Neural cell (in vitro differentiated cells): ENCODE data around the gene MYO3B. TPM values are rescaled to one million over a fixed set of nuclear protein-coding genes. Genes with fewer than 3 reads are reported as not detected.

Experiments
- H2AFZ ChIP-seq: fragments of 200-600, 300-800 bp; sonication (generic), shearing (Covaris generic); 2 replicates; pipeline ENCODE4 v1.6.0; 2014; ENCODE audit warnings: low read depth, mild to moderate bottlenecking, antibody characterized with exemption, low read length, moderate library complexity
- H3F3A ChIP-seq: fragments of 200-600 bp; shearing (Covaris generic); 2 replicates; pipeline ENCODE4 v1.6.1; 2016; ENCODE audit warnings: mild to moderate bottlenecking, moderate library complexity, mixed read lengths, antibody characterized with exemption, low read length; ENCODE audit not compliant: insufficient read depth, poor library complexity, severe bottlenecking
- H3K27ac ChIP-seq: fragments of 200-600, 300-800 bp; sonication (generic), shearing (Covaris generic); 2 replicates; pipeline ENCODE4 v1.5.1; 2014; ENCODE audit warnings: mild to moderate bottlenecking, low read length, moderate library complexity
- H3K27me3 ChIP-seq: fragments of 300-800, 200-600 bp; sonication (generic), shearing (Covaris generic); 2 replicates; pipeline ENCODE4 v1.6.0; 2014; ENCODE audit warnings: mild to moderate bottlenecking, low read depth, low read length, moderate library complexity; ENCODE audit not compliant: insufficient read depth
- H3K36me3 ChIP-seq: fragments of 300-800, 200-600 bp; sonication (generic), shearing (Covaris generic); 2 replicates; pipeline ENCODE4 v1.5.1; 2014; ENCODE audit warnings: mild to moderate bottlenecking, antibody characterized with exemption, low read length, moderate library complexity; ENCODE audit not compliant: insufficient read depth
- H3K4me2 ChIP-seq: fragments of 300-800, 200-600 bp; sonication (generic), shearing (Covaris generic); 2 replicates; pipeline ENCODE4 v1.6.0; 2014; ENCODE audit warnings: mild to moderate bottlenecking, low read length
- H3K4me3 ChIP-seq: fragments of 300-800, 200-600 bp; sonication (generic), shearing (Covaris generic); 2 replicates; pipeline ENCODE4 v1.5.1; 2014; ENCODE audit warnings: mild to moderate bottlenecking, low read length, moderate library complexity
- H3K79me2 ChIP-seq: fragments of 200-600 bp; shearing (Covaris generic); replicated peaks from 2 replicates; pipeline ENCODE4 v1.6.0; 2014; ENCODE audit warnings: mild to moderate bottlenecking, low read length, moderate library complexity; ENCODE audit not compliant: insufficient read depth
- H3K9ac ChIP-seq: fragments of 300-800, 200-600 bp; sonication (generic), shearing (Covaris generic); 2 replicates; pipeline ENCODE4 v1.6.1; 2016; ENCODE audit warnings: mild to moderate bottlenecking, low read length, mixed read lengths
- H3K9me2 ChIP-seq: fragments of 200-600 bp; shearing (Covaris generic); 2 replicates; pipeline ENCODE4 v1.6.1; 2016; ENCODE audit warnings: mild to moderate bottlenecking, low read length, mixed read lengths; ENCODE audit not compliant: insufficient read depth
- H3K9me3 ChIP-seq: fragments of 200-600, 300-800 bp; sonication (generic), shearing (Covaris generic); 2 replicates; pipeline ENCODE4 v1.6.1; 2016; ENCODE audit warnings: mild to moderate bottlenecking, mixed run types, low read length, moderate library complexity, mixed read lengths
- H4K20me1 ChIP-seq: fragments of 200-600 bp; shearing (Covaris generic); 2 replicates; pipeline ENCODE4 v1.6.1; 2016; ENCODE audit warnings: mild to moderate bottlenecking, mixed run types; ENCODE audit not compliant: insufficient read depth
- EP300 ChIP-seq: fragments of 450-650 bp; conservative IDR thresholded peaks from 2 replicates; pipeline ENCODE4 v1.6.1; 2014; ENCODE audit warnings: antibody characterized with exemption, mild to moderate bottlenecking, moderate library complexity; ENCODE audit not compliant: poor library complexity, severe bottlenecking
- EZH2 ChIP-seq: fragments of 200-600, 300-800 bp; shearing (Covaris generic), sonication (generic); IDR thresholded peaks from 2 replicates; pipeline ENCODE4 v1.6.1; 2014; ENCODE audit warnings: antibody characterized with exemption, low read length, borderline replicate concordance, mild to moderate bottlenecking; ENCODE audit not compliant: insufficient read depth, poor library complexity, severe bottlenecking
- MXI1 ChIP-seq: fragments of 450-650 bp; conservative IDR thresholded peaks from 2 replicates; pipeline ENCODE4 v1.6.1; 2014; ENCODE audit warnings: antibody characterized with exemption, mild to moderate bottlenecking; ENCODE audit not compliant: poor library complexity, severe bottlenecking
- POLR2AphosphoS5 ChIP-seq: IDR thresholded peaks from 2 replicates; pipeline ENCODE4 v1.6.1; 2012
- RAD21 ChIP-seq: fragments of 450-650 bp; conservative IDR thresholded peaks from 2 replicates; pipeline ENCODE4 v1.6.1; 2014; ENCODE audit warnings: antibody characterized with exemption, mild to moderate bottlenecking, moderate library complexity
- SMC3 ChIP-seq: fragments of 450-650 bp; conservative IDR thresholded peaks from 2 replicates; pipeline ENCODE4 v1.6.1; 2014; ENCODE audit warnings: antibody characterized with exemption, mild to moderate bottlenecking, moderate library complexity; ENCODE audit not compliant: poor library complexity
- TAF1 ChIP-seq: IDR thresholded peaks from 2 replicates; pipeline ENCODE4 v1.6.1; 2012; ENCODE audit warnings: low read depth
- polyA plus RNA-seq: library from polyadenylated mRNA; depleted of rRNA; stranded (reverse); fragments of >200 nt; gene quantifications from 2 replicates; pipeline ENCODE4 v1.2.3, GENCODE V29; 2014
- TF ChIP-seq, protein P1 (sequence below): fragments of 450-650 bp; IDR thresholded peaks from 2 replicates; pipeline ENCODE4 v1.5.1; 2014; ENCODE audit warnings: antibody characterized with exemption, mild to moderate bottlenecking, moderate library complexity; ENCODE audit not compliant: poor library complexity, severe bottlenecking
- TF ChIP-seq, protein P2 (sequence below): IDR thresholded peaks from 2 replicates; pipeline ENCODE4 v1.6.1; 2012; ENCODE audit warnings: borderline replicate concordance

Gene MYO3B
- polyA plus RNA-seq, 1 donor from 2014 or later, result 0.11 TPM

DNA sequence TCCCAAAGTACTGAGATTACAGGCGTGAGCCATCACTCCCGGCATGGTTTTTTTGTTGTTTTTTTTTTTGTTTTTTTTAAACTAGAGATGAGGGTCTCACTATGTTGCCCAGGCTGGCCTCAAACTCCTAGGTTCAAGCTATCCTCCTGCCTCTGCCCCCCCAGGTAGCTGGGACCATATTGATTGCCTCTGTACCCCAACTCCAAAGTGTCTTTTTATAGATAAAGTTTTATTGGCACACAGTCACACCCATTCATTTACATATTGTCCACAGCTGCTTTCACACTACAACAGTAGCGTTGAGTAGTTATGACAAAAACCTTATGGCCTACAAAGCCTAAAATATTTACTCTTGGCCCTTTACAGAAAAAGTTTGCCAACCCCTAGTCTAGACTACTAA is 492.0 kb downstream of the MYO3B start:
- H3K79me2 ChIP-seq, result no peaks in the 10 kb centered on the region
- no peaks in the 10 kb centered on the region for H3F3A ChIP-seq
- H3K4me3 ChIP-seq, result no peak overlapping the region
- H3K9me2 ChIP-seq, result no peaks in the 10 kb centered on the region
- no peaks in the 10 kb centered on the region for H3K27me3 ChIP-seq
- no peaks in the 10 kb centered on the region for H3K9me3 ChIP-seq
- no peak overlapping the region for H3K27ac ChIP-seq
- no peaks in the 10 kb centered on the region for H3K36me3 ChIP-seq
- no peak overlapping the region for H3K9ac ChIP-seq
- H3K4me2 ChIP-seq, result no peak overlapping the region
- no peaks in the 10 kb centered on the region for H4K20me1 ChIP-seq
- H2AFZ ChIP-seq, result no peak overlapping the region
- no peak for TF ChIP-seq TAF1
- TF ChIP-seq EP300, result no peak
- TF ChIP-seq POLR2AphosphoS5, result no peak
- TF ChIP-seq SMC3, result no peak
- TF ChIP-seq EZH2, result no peak
- TF ChIP-seq MXI1, result no peak

DNA sequence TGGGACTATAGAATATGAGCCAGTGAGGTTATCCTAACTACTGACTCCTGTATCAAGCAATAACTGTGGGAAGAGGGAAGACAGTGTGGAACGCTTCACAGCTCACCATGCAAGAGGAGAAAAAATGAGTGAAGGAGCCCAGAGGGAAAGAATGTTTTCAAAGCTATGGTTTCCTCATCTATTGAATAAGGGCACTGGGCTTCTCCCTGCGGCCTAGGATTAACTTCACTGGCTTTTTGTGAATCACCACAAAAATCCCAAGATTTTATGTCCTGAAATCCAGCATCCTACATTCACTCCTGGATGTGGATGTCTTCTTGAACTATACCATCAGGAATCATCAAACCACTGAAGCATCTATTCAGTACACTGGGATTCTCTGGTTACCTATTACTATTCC is 492.7 kb downstream of the MYO3B start:
- H3K36me3 ChIP-seq, result no peaks in the 10 kb centered on the region
- no peaks in the 10 kb centered on the region for H3K27me3 ChIP-seq
- H3K4me2 ChIP-seq, result no peak overlapping the region
- no peaks in the 10 kb centered on the region for H3K9me3 ChIP-seq
- no peak overlapping the region for H2AFZ ChIP-seq
- H3K9ac ChIP-seq, result no peak overlapping the region
- TF ChIP-seq TAF1 (no peak), MXI1 (no peak), RAD21 (no peak), SMC3 (no peak), EZH2 (no peak), POLR2AphosphoS5 (no peak), EP300 (no peak)
- TF ChIP-seq, protein P1, sequence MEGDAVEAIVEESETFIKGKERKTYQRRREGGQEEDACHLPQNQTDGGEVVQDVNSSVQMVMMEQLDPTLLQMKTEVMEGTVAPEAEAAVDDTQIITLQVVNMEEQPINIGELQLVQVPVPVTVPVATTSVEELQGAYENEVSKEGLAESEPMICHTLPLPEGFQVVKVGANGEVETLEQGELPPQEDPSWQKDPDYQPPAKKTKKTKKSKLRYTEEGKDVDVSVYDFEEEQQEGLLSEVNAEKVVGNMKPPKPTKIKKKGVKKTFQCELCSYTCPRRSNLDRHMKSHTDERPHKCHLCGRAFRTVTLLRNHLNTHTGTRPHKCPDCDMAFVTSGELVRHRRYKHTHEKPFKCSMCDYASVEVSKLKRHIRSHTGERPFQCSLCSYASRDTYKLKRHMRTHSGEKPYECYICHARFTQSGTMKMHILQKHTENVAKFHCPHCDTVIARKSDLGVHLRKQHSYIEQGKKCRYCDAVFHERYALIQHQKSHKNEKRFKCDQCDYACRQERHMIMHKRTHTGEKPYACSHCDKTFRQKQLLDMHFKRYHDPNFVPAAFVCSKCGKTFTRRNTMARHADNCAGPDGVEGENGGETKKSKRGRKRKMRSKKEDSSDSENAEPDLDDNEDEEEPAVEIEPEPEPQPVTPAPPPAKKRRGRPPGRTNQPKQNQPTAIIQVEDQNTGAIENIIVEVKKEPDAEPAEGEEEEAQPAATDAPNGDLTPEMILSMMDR, result no peak
- TF ChIP-seq, protein P2, sequence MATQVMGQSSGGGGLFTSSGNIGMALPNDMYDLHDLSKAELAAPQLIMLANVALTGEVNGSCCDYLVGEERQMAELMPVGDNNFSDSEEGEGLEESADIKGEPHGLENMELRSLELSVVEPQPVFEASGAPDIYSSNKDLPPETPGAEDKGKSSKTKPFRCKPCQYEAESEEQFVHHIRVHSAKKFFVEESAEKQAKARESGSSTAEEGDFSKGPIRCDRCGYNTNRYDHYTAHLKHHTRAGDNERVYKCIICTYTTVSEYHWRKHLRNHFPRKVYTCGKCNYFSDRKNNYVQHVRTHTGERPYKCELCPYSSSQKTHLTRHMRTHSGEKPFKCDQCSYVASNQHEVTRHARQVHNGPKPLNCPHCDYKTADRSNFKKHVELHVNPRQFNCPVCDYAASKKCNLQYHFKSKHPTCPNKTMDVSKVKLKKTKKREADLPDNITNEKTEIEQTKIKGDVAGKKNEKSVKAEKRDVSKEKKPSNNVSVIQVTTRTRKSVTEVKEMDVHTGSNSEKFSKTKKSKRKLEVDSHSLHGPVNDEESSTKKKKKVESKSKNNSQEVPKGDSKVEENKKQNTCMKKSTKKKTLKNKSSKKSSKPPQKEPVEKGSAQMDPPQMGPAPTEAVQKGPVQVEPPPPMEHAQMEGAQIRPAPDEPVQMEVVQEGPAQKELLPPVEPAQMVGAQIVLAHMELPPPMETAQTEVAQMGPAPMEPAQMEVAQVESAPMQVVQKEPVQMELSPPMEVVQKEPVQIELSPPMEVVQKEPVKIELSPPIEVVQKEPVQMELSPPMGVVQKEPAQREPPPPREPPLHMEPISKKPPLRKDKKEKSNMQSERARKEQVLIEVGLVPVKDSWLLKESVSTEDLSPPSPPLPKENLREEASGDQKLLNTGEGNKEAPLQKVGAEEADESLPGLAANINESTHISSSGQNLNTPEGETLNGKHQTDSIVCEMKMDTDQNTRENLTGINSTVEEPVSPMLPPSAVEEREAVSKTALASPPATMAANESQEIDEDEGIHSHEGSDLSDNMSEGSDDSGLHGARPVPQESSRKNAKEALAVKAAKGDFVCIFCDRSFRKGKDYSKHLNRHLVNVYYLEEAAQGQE, result no peak
- H3K27ac ChIP-seq, result no peak overlapping the region
- no peaks in the 10 kb centered on the region for H4K20me1 ChIP-seq
- H3K79me2 ChIP-seq, result no peaks in the 10 kb centered on the region
- H3K9me2 ChIP-seq, result no peaks in the 10 kb centered on the region
- no peak overlapping the region for H3K4me3 ChIP-seq
- no peaks in the 10 kb centered on the region for H3F3A ChIP-seq

DNA sequence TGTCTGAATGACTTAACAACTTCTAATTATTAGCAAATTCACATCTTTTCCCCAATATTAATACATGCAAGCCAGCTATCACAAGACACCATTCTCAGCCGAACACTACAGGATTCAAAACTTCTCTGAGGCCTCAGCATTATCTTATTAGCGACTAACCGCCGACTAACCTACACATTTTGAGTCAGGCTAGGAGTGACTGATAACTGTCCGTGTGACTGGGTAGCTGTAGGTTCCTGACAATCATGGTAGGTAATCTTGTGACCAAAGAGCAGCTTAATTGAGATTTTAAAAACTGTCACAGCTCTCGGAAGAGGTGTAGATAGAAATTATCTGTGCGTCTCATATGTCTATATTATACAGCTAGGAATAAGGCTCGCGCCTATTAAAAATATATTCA is 493.1 kb downstream of the MYO3B start:
- TF ChIP-seq, protein P2, result no peak
- TF ChIP-seq EZH2, result no peak
- TF ChIP-seq, protein P1, result no peak
- TF ChIP-seq MXI1, result no peak
- no peak for TF ChIP-seq TAF1
- TF ChIP-seq SMC3, result no peak
- no peak for TF ChIP-seq EP300
- no peak for TF ChIP-seq POLR2AphosphoS5
- TF ChIP-seq RAD21, result no peak
- Histone ChIP-seq H3K4me3 (no peak overlapping the region), H2AFZ (no peak overlapping the region), H3K27ac (no peak overlapping the region), H3F3A (no peaks in the 10 kb centered on the region), H3K27me3 (no peaks in the 10 kb centered on the region), H3K9me3 (no peaks in the 10 kb centered on the region), H3K4me2 (no peak overlapping the region), H3K9ac (no peak overlapping the region), H3K36me3 (no peaks in the 10 kb centered on the region), H3K79me2 (no peaks in the 10 kb centered on the region), H4K20me1 (no peaks in the 10 kb centered on the region), H3K9me2 (no peaks in the 10 kb centered on the region)
